Lung (tissue), 12 donors: ENCODE measurements around the gene ADIPOR2. TPM values are rescaled to one million over a fixed set of nuclear protein-coding genes. Genes with fewer than 3 reads are reported as not detected.

Source experiments
- ATAC-seq: fragments of 200-7000 bp; cut with Tn5 transposase; one replicate; pipeline ENCODE4 v1.9.1; 2020; ENCODE audit warnings: moderate number of reproducible peaks; ENCODE audit not compliant: insufficient read depth, low FRiP score
- DNase-seq, 3 donors: peaks; one replicate each; pipeline ENCODE4 v3.0.0-alpha.2; 2013 to 2017
- H3K27ac ChIP-seq, 2 donors: one replicate each; pipeline ENCODE4 v1.5.1; 2013; ENCODE audit warnings: mild to moderate bottlenecking in 2 of 2, moderate library complexity in 2 of 2, control low read depth in 1 of 2, inconsistent platforms in 1 of 2, low read depth in 1 of 2, low read length in 1 of 2
- H3K27me3 ChIP-seq, 3 donors: one replicate each; pipeline ENCODE4 v1.5.1; 2013; ENCODE audit warnings: low read length in 2 of 3; ENCODE audit not compliant: control insufficient read depth in 3 of 3, insufficient read depth in 3 of 3
- H3K36me3 ChIP-seq, 4 donors: one replicate each; pipeline ENCODE4 v1.5.1; 2013; ENCODE audit warnings: low read length in 4 of 4, mild to moderate bottlenecking in 1 of 4, moderate library complexity in 1 of 4; ENCODE audit not compliant: control insufficient read depth in 4 of 4, insufficient read depth in 4 of 4
- H3K4me1 ChIP-seq, 5 donors: one replicate each; pipeline ENCODE4 v1.5.1; 2013; ENCODE audit warnings: low read length in 5 of 5, mild to moderate bottlenecking in 2 of 5, moderate library complexity in 1 of 5; ENCODE audit not compliant: control insufficient read depth in 5 of 5, insufficient read depth in 5 of 5
- H3K4me3 ChIP-seq: one replicate; pipeline ENCODE4 v1.5.1; 2013; ENCODE audit warnings: mild to moderate bottlenecking, control low read depth, moderate library complexity
- H3K9ac ChIP-seq, 2 donors: one replicate each; pipeline ENCODE4 v1.5.1; 2013; ENCODE audit warnings: low read length in 2 of 2, control low read depth in 1 of 2; ENCODE audit not compliant: insufficient read depth in 1 of 2
- H3K9me3 ChIP-seq, 4 donors: one replicate each; pipeline ENCODE4 v1.5.1; 2013; ENCODE audit warnings: low read length in 3 of 4, mild to moderate bottlenecking in 1 of 4, moderate library complexity in 1 of 4; ENCODE audit not compliant: control insufficient read depth in 4 of 4, insufficient read depth in 3 of 4
- WGBS, 2 donors: extraction: QIAGEN DNeasy Blood & Tissue Kit; methylation state at CpG; one replicate each; pipeline ENCODE4 v1.1.7; 2013; 5-methylcytosine and 5-hydroxymethylcytosine counted together
- polyA plus RNA-seq, 2 donors: library from polyadenylated mRNA; stranded (reverse); fragments of 200-250 nt; gene quantifications; one replicate each; pipeline ENCODE4 v1.2.1, GENCODE V29; 2013
- total RNA-seq, 2 donors: library from RNA; depleted of rRNA in 1 of 2; stranded (reverse); fragments of >200 nt in 1 of 2; gene quantifications; one replicate each; pipeline ENCODE4 v1.2.1, GENCODE V29; 2014 to 2021
- TF ChIP-seq, protein P1 (sequence below): IDR thresholded peaks from 2 replicates; pipeline ENCODE4 v1.5.1; 2012; ENCODE audit warnings: mild to moderate bottlenecking; ENCODE audit errors: control extremely low read depth, extremely low read depth
- donor health status: control.
- donor health status: control.
- donor health status: Bipolar disorder and iron deficiency.
- donor health status: healthy.
- donor health status: DM: yes; HTN: yes; CAD: no.

Gene ADIPOR2
- total and polyA plus RNA-seq, 4 donors: 31.9 to 61.1 (median 53.6) TPM

DNA sequence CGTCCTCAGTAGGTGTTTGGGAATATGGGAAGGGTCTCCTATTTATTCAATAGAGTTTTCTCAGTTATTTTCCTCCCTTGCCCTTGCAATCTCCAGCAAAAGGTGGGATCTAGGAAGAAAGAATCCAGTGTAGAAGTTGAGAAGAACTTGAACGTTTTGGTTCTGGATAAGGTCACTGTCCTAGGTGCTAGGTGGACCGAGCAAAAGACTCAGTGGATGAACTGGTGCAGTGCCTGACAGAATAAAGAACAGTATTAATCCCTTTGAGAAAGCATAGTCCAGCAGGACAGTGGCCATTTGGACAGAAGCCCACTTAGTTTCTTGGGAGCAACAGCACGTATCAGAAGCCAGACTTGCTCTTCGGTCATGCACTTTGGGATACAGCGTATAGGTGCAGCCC lies 96.8 kb downstream of the ADIPOR2 start:
- Histone ChIP-seq H3K27me3 (no peaks in the 10 kb centered on the region), H3K4me1 (no peaks in the 10 kb centered on the region), H3K9ac (no peak overlapping the region), H3K36me3 (peaks cover 12 to 21% (median 15%) of the 10 kb centered on the region in 4 donors), H3K27ac (no peak overlapping the region), H3K9me3 (no peaks in the 10 kb centered on the region), H3K4me3 (no peak overlapping the region)
- no peak for ATAC-seq
- WGBS, 2 donors: 76 to 85% methylated on average over 6 of the region's 6 CpGs
- TF ChIP-seq, protein P1, sequence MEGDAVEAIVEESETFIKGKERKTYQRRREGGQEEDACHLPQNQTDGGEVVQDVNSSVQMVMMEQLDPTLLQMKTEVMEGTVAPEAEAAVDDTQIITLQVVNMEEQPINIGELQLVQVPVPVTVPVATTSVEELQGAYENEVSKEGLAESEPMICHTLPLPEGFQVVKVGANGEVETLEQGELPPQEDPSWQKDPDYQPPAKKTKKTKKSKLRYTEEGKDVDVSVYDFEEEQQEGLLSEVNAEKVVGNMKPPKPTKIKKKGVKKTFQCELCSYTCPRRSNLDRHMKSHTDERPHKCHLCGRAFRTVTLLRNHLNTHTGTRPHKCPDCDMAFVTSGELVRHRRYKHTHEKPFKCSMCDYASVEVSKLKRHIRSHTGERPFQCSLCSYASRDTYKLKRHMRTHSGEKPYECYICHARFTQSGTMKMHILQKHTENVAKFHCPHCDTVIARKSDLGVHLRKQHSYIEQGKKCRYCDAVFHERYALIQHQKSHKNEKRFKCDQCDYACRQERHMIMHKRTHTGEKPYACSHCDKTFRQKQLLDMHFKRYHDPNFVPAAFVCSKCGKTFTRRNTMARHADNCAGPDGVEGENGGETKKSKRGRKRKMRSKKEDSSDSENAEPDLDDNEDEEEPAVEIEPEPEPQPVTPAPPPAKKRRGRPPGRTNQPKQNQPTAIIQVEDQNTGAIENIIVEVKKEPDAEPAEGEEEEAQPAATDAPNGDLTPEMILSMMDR: no peak
- DNase-seq: no peak

DNA sequence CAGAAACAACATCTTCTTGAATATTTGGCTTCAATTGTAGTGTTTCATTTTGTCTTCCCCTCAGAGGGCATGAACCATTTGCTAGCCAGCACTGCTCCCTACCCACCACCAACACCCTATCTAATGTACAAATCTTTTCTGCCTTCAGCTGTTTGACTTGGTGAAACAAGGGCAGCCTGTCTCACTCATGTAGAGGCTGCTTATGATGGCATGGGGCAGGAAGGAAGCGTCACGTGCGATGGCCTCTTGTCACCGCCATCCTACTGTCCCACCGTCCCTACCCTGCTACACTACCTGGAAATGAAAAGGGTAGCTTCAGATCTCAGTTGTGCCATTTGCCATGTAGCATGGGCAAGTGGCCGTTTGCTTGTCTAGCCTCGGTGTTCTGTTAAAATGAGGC lies 99.6 kb downstream of the ADIPOR2 start:
- no peak for ATAC-seq
- H3K27ac ChIP-seq: no peak overlapping the region
- H3K4me3 ChIP-seq: no peak overlapping the region
- WGBS, 2 donors: 38 to 62% methylated on average over 7 of the region's 7 CpGs
- H3K9ac ChIP-seq: no peak overlapping the region
- no peaks in the 10 kb centered on the region for H3K9me3 ChIP-seq
- DNase-seq: no peak
- H3K36me3 ChIP-seq: peaks cover 6 to 14% (median 7%) of the 10 kb centered on the region in 4 donors
- TF ChIP-seq, protein P1: no peak
- peaks cover 0 to 2% (median 0%) of the 10 kb centered on the region in 5 donors for H3K4me1 ChIP-seq
- no peaks in the 10 kb centered on the region for H3K27me3 ChIP-seq

DNA sequence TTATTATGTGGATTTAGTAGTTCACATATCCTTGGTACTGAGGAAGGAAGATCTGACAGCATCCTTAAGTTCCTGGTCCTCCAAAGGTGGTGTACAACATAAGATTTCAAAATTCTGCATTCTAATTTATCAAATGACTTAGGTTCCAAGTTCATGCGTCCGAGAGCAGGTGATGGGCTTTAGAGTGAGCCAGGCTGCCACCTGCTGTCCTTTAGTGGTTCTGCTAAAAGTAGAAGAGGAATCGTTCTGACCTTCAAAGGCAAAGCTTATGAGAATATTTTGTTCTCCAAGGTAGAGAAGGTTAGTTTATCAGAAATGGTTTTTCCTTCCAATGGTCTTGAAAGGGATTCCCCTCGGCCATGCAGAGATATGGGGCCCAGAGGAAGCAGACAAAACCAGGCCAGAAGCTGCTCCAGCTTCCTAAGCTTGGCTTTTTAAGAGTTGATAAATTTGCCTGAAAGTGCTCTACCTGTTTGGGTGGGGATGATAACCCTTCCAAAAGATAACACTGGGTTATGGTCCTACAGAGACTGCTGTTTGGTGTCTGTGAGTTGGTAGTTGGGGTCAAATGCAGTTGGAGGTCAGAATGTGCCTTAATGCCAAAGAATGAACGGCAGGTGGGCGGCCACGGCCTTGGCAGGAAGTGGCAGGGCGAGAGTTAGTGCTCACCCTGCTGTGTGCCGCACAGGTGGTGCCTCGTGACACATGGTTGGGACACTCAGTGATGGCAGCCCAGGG lies 100.4 kb downstream of the ADIPOR2 start:
- DNase-seq: peak; percentile 65 to 74 (median 73)

More for the DNA sequence above, 100.4 kb downstream of the ADIPOR2 start:
- Histone ChIP-seq H3K9me3 (no peaks in the 10 kb centered on the region), H3K36me3 (peaks cover 0 to 7% (median 3%) of the 10 kb centered on the region in 4 donors), H3K27me3 (no peaks in the 10 kb centered on the region), H3K9ac (no peak overlapping the region), H3K27ac (no peak overlapping the region), H3K4me1 (peaks cover 0 to 6% (median 2%) of the 10 kb centered on the region in 5 donors), H3K4me3 (no peak overlapping the region)
- ATAC-seq: peak; percentile 46
- 34 to 51% methylated on average over 10 of the region's 10 CpGs for WGBS, 2 donors
- TF ChIP-seq, protein P1: peak; percentile 79
